ENCODE results near the gene CT45A7.
"Not testable (repeated sequence)": the region's sequence is repeated elsewhere in the genome, so short reads cannot be mapped to it uniquely, and the experiment has no call there.

CT45A7 gene

GRCh38 chrX:135837180-135837579 lies at the start of gene CT45A7:
CT45A7 (minus strand) TSS chrX:135837280; CDS start chrX:135833533, 3,747 bp downstream.
- not testable (repeated sequence) for DNase-seq (ENCODE audit: low read depth in 2 of 2)

- DNase-seq (ENCODE audit: low read depth in 2 of 2) = not testable (repeated sequence)
Observed at GRCh38 chrX:135882741-135883140, 45.7 kb upstream of the CT45A7 start.

- not testable (repeated sequence) for DNase-seq (ENCODE audit: low read depth in 2 of 2)
Observed at GRCh38 chrX:135871712-135872111, 34.6 kb upstream of the CT45A7 start, which contains the start of gene CT45A9. CT45A9 (minus strand) TSS chrX:135871812; CDS start chrX:135868061, 3,751 bp downstream.

GRCh38 chrX:135854438-135854837 lies 17.4 kb upstream of the CT45A7 start, which contains the start of gene CT45A8:
CT45A8 (minus strand) TSS chrX:135854538; CDS start chrX:135850783, 3,755 bp downstream.
- not testable (repeated sequence) for DNase-seq (ENCODE audit: low read depth in 2 of 2)

- not testable (repeated sequence) for DNase-seq (ENCODE audit: low read depth in 2 of 2)
Observed at GRCh38 chrX:135819912-135820311, 17.2 kb downstream of the CT45A7 start, which contains the start of gene CT45A2. CT45A2 (minus strand) TSS chrX:135820012; CDS start chrX:135816265, 3,747 bp downstream.

GRCh38 chrX:135802687-135803086 lies 34.4 kb downstream of the CT45A7 start, which contains the start of gene CT45A6:
CT45A6 (minus strand) TSS chrX:135802787; CDS start chrX:135798993, 3,794 bp downstream.
- DNase-seq (ENCODE audit: low read depth in 2 of 2) = not testable (repeated sequence)

- DNase-seq (ENCODE audit: low read depth in 2 of 2) = not testable (repeated sequence)
Observed at GRCh38 chrX:135785403-135785802, 51.7 kb downstream of the CT45A7 start, which contains the start of gene CT45A5. CT45A5 (minus strand) TSS chrX:135785503; CDS start chrX:135781729, 3,774 bp downstream.
